CD4-positive, alpha-beta T cell treated with Interleukin-10 for 1 hour (primary cell): ENCODE data around the gene ITSN1.
"Not testable (repeated sequence)": the region's sequence is repeated elsewhere in the genome, so short reads cannot be mapped to it uniquely, and the experiment has no call there.

Experiments
- DNase-seq: peaks from one replicate; pipeline ENCODE4 v3.0.0-alpha.2; 2020

ITSN1 gene

GRCh38 chr21:33844890-33845205, 202.5 kb downstream of the ITSN1 start:
- DNase-seq = no peak

GRCh38 chr21:33846141-33846540, 203.8 kb downstream of the ITSN1 start:
- DNase-seq = no peak

GRCh38 chr21:33847588-33848248, 205.4 kb downstream of the ITSN1 start:
- DNase-seq = no peak

DNA sequence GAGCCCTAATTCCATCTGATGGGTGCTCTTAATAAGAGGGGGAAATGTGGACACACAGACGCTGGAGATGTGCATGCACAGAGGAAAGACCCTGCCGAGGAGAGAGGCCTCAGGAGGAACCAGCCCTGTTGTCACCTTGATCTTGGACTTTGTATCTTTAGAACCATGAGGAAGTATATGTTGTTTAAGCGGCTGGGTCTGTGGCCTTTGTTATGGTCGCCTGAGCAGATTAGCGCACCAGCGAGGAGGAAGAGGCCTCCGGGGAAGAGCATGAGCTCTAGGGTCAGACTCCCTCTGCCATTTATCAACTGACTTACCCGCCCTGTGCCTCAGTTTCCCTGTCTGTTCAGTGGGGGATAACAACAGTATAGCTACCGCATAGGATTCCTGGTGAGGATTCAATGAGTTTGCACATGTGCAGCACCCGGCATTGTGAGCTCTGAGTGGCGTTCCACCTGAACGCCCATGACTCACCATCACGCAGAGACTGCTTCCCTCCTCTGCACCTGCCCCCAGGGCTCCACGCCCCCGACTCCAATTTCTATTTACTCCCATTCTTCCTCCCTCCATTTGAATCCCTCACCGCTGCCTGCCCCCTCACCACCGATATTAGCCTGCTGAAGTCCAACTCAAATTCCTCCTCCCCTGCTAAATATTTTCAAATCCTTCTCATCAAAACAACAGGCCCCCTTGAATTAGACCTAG, 206.1 kb downstream of the ITSN1 start:
- no peak for DNase-seq

GRCh38 chr21:33849834-33850233, 207.5 kb downstream of the ITSN1 start:
- no peak for DNase-seq

DNA sequence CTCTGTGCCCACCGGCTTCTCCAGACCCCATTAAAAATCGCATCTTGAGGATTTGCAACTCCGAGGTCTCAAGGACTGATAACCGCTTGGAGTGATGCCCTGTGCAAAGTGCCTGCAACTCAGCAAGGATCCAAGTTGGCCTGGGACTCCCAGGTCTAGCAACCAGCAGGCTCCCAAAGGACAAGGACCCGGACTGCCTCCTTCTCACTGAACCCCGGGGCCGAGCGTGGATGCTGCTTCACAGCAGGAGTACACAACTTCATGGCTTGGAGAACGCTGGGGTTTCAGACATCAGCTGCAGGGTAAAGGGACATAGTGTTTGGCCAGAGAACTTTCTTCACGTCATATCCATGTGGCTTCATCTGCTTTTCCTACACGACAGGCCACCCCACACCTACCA, 208.1 kb downstream of the ITSN1 start:
- no peak for DNase-seq

GRCh38 chr21:33850985-33851384, 208.7 kb downstream of the ITSN1 start:
- no peak for DNase-seq

GRCh38 chr21:33852485-33852884, 210.2 kb downstream of the ITSN1 start:
- DNase-seq = no peak

DNA sequence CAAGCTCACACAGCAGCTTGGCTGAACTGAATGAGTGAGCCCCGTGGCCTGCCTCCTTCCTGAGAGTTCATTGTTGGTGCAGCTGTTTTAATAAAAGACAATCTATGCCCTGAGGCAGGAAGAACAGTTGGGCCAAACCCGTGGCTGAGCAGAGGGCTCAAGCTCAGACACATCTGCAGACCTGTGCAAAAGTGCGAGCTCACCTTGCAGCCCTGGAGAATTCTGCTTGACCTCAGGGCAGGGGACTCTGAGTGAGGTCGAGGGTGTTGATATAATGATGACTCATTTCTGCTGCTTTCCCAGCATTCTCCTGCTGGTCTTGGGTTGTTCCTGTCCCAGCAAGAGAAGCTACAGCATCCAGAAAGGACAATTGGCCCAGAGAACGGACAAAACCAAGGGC, 212.3 kb downstream of the ITSN1 start:
- no peak for DNase-seq

DNA sequence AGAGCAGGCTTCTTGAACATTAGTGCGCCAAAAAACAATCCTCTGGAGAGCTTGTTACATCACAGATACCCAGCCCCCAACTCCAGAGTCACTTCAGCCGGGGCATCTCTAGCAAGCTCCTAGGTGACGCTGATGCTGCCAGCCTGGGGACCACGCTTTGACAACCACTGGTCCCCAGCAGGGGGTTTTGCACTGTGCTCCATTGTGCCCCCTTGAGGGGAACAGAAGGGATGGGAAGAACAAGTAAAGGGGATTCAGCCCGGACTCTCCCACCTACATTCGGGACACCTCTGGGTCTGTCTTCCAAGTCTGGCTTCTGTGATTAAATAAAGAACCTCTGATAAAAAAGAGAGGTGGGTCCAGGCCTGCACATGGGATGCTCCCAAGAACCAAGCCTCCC, 212.9 kb downstream of the ITSN1 start:
- DNase-seq = no peak

- no peak for DNase-seq
Measured at GRCh38 chr21:33856893-33857527, 214.7 kb downstream of the ITSN1 start.

- DNase-seq = no peak
Measured at GRCh38 chr21:33857846-33858666, 215.8 kb downstream of the ITSN1 start.

GRCh38 chr21:33858667-33859372, 216.5 kb downstream of the ITSN1 start:
- DNase-seq = no peak

- no peak for DNase-seq
Measured at GRCh38 chr21:33859373-33860102, 217.2 kb downstream of the ITSN1 start.

DNA sequence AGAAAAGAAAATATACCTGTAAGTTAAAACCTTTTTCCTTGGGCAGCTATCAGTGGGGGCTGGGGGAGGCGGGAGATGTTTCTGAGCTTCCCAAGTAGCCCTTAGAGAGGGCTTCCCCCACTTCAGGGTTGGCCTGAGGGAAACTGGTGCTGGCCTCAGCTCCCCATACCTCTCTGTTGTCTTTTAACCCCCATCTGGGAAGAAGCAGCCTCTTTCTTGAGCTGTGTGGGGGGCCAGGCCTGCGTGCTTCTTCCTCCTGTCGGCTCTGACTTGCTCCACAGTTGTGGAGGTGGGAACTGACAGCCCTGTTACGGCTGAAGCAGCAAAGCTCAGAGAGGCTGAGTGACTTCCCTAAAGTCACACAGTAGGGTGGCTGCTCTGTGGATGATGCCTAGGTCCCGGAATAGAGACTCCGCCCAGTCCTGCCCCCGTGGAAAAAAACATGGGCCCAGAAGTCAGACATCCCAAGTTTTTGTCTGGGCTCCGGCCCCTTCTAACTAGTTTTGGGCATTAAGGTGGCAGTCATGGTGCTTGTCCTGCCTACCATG, 218.1 kb downstream of the ITSN1 start:
- no peak for DNase-seq

DNA sequence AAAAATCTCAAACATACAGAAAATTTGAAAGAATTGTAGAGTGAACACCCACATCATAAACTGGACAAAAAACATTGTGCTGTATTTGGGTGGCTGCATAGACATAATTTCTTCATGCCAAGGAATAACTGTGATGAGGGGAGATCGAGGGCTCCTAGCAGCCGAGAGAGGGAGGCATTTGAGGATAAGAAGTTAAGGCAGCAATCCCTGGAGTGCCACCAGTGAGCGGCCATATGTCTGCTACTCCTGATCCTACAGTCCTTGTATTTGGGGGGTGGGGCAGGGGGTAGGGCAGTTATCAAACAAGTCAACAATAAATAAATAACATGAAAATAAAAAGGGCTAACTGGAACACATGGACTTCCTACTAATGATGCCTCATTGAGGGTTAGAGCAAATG, 218.8 kb downstream of the ITSN1 start:
- DNase-seq = no peak

DNA sequence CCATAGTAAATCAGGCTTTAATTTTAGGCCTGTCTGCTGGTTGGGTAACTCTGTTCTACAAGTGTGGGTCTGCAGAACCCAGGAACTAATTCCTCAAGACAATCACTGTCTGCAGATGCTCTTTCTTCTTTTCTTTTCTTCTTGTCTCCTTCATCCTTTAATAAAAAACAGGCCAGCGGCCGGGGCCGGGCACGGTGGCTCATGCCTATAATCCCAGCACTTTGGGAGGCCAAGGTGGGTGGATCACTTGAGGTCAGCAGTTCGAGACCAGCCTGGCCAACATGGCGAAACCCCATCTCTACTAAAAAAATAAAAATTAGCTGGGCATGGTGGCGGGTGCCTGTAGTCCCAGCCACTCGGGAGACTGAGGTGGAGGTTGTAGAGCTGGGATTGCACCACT, 220.9 kb downstream of the ITSN1 start:
- DNase-seq = not testable (repeated sequence)

GRCh38 chr21:33864150-33864549, 221.8 kb downstream of the ITSN1 start:
- DNase-seq = no peak

GRCh38 chr21:33865176-33865575, 222.9 kb downstream of the ITSN1 start:
- DNase-seq = no peak

DNA sequence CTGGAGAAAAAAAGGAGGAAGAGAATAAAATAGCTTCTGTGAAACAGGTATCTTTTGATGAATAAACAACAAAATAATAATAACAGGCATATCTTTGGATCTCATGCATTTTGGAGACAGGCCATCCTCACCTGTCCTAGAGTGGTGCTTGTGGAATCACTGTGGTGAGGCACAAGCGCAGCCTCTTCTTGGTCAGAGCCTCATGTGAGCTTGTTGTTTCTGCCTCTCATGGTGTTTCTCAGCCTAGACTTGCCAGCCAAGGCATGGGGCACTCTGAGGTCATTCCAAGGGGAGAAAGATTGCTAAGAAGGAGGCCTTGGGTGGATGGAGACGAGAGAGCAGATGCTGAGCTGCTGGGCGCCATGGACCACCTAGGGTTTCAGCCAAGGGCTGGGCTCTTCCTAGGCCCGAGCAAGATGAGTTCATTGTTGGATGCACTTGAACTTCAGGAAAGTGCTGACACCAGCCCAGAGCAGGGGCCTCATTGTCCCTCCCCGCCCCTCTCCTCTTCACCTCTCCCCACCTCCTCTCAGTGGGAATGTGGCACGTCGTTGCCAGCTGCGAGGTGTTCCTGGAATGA, 223.8 kb downstream of the ITSN1 start:
- no peak for DNase-seq

GRCh38 chr21:33866826-33867225, 224.5 kb downstream of the ITSN1 start:
- DNase-seq = no peak
